ENCODE data around the gene RAD51C.

DNA sequence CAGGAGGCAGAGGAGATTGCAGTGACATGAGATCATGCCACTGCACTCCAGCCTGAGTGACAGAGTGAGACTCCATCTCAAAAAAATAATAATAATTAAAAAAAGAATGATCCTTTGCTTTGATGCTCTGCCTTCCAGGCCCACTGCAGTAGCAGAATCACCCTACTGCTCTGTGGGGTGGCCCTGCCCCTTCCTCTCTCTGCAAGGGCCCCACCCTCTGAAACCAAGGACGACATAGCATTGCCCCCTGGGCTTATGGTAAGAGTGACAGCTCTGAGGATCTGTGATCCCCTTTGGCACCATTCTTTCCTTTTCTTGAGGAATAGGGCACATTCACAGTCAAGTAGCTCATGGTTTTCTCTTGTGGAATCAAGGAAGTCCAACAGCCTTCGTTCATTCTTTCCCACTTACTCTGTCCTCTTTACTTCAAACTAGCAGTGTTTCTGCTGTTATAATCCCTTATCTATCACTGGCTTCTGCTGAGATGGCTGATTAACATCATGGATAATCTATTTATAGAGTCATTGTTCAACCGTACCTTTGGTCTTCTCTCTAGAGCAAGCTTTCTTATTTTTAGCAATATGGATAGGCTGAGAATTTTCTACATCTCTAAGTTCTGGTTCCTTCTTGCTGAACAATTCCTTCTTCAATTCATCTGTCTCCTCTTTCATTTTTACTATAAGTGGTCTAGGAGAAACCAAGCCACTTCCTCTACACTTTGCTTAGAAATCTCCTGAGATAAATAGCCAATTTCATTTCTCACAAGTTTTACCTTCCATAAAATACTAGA lies 14.1 kb downstream of the RAD51C start:
- no peak for TF ChIP-seq CTCF (IDR thresholded peaks at IDR 0.05)
- TF ChIP-seq ZNF302 (CRISPR knock-in tag; IDR thresholded peaks at IDR 0.05), result no peak
- TF ChIP-seq REST (IDR thresholded peaks at IDR 0.05), result no peak
- TF ChIP-seq TFCP2L1 (CRISPR knock-in tag; IDR thresholded peaks at IDR 0.05), result no peak
- TF ChIP-seq RAD21 (conservative IDR thresholded peaks at IDR 0.05 in 1 of 2, IDR thresholded peaks at IDR 0.05 in 1 of 2), result no peak

All from A549 (cell line).